ENCODE data around the gene PIM3.

The PIM3 gene

DNA sequence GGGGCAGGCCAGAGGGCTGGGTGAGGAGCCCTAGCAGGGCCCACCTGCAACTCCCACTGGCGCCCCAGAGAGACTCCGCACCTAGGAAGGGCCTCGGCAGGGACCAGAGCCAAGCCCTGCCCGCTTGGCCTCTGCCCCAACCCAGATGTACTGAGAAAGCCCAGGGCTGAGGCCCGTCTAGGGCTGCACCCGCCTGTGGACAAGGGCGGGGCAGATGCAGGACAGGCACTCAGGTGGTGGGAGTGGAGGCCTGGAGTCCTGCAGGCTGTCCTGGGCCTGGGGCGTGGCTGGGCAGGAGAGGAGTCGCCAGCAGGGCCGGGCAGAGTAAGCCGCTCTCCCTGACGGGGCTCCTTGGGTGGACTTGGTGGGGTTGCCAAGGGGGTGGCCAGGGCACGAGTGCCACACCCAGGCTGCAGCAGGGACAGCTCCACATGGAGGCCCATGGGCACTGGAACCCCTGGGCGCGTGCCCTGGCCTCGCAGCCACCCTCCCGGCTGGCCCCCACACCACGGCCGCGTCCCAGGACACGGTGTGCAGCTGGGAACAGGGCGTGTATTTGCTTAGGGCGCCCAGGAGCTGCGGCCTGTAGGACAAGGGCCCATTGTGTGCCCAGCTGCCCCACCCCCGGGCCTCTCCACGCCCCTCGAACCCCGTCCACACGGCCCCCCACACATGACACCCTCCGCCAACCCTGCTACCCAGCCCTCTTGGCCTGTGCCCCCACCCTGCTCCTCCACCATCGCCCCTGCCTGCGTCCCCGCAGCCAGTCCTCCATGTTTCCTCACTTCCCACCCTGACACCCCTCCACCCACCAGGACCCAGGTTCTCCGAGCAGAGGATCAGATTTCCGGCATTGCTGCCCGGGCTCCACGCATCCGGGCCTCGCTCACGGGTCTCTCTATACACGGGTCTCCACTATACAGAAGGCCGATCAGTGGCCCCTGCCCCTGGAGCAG, 11.3 kb upstream of the PIM3 start:
- no peak for DNase-seq
- no peak overlapping the region for H3K9ac ChIP-seq (ENCODE audit: low read length)

DNA sequence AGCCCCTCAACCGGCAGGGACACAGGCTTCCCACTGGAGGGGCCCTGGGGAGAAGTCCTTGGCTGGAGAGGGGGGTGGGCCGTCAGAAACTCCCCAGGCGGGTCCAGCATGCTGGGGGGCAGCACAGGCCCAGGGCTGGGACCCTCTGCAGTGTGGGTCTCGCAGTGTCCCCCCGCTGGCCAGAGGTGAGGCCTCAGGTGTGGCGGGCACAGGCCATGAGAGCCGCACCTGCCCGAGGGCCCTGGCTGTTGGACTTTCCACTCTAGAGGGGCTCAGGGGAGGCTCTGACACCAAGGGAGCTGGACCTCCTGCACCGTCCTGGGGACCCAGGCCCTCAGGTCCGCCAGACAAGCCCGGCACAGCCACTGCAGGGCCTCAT, 10.7 kb upstream of the PIM3 start:
- Histone ChIP-seq H3K9ac (ENCODE audit: low read length) (no peak overlapping the region), H3K27ac (ENCODE audit: low read length) (no peak overlapping the region), H3K4me2 (ENCODE audit: low read depth, low read length) (no peak overlapping the region)

More for the DNA sequence above, 11.3 kb upstream of the PIM3 start:
- Histone ChIP-seq H3K4me3 (ENCODE audit: low read length) (no peak overlapping the region), H3K79me2 (ENCODE audit: low read length) (no peaks in the 10 kb centered on the region), H2AFZ (ENCODE audit: low read length) (no peak overlapping the region), H3K9me3 (replicated peaks; ENCODE audit: insufficient read depth, low read length) (no peaks in the 10 kb centered on the region), H3K4me2 (ENCODE audit: low read depth, low read length) (no peak overlapping the region), H3K9me2 (replicated peaks; ENCODE audit: insufficient read depth, low read length) (no peaks in the 10 kb centered on the region), H4K20me1 (ENCODE audit: insufficient read depth, low read length) (no peaks in the 10 kb centered on the region), H3K36me3 (replicated peaks; ENCODE audit: insufficient read depth, low read length) (no peaks in the 10 kb centered on the region), H3F3A (ENCODE audit: insufficient read depth, low read length) (no peaks in the 10 kb centered on the region), H3K27me3 (replicated peaks; ENCODE audit: insufficient read depth, low read length) (peaks cover 34% of the 10 kb centered on the region), H3K4me1 (ENCODE audit: low read length) (no peaks in the 10 kb centered on the region), H3K27ac (ENCODE audit: low read length) (no peak overlapping the region)
- no peak for TF ChIP-seq CTCF (IDR thresholded peaks at IDR 0.05; ENCODE audit: low read length)
- TF ChIP-seq EZH2phosphoT487 (IDR thresholded peaks at IDR 0.05; ENCODE audit: low read length): no peak
- TF ChIP-seq EZH2 (optimal IDR thresholded peaks at IDR 0.05; ENCODE audit: low read depth, low read length): no peak

GRCh38 chr22:49950396-49950994, 10.1 kb upstream of the PIM3 start:
- H3F3A ChIP-seq (ENCODE audit: insufficient read depth, low read length): no peaks in the 10 kb centered on the region
- no peak overlapping the region for H2AFZ ChIP-seq (ENCODE audit: low read length)
- H3K4me3 ChIP-seq (ENCODE audit: low read length): no peak overlapping the region
- peaks cover 34% of the 10 kb centered on the region for H3K27me3 ChIP-seq (replicated peaks; ENCODE audit: insufficient read depth, low read length)
- H3K4me1 ChIP-seq (ENCODE audit: low read length): no peaks in the 10 kb centered on the region
- H3K79me2 ChIP-seq (ENCODE audit: low read length): no peaks in the 10 kb centered on the region
- no peaks in the 10 kb centered on the region for H3K9me3 ChIP-seq (replicated peaks; ENCODE audit: insufficient read depth, low read length)
- no peak overlapping the region for H3K4me2 ChIP-seq (ENCODE audit: low read depth, low read length)
- DNase-seq: peak; percentile 4
- no peak overlapping the region for H3K27ac ChIP-seq (ENCODE audit: low read length)
- no peaks in the 10 kb centered on the region for H4K20me1 ChIP-seq (ENCODE audit: insufficient read depth, low read length)
- H3K36me3 ChIP-seq (replicated peaks; ENCODE audit: insufficient read depth, low read length): no peaks in the 10 kb centered on the region
- TF ChIP-seq CTCF (IDR thresholded peaks at IDR 0.05; ENCODE audit: low read length) (no peak), EZH2 (optimal IDR thresholded peaks at IDR 0.05; ENCODE audit: low read depth, low read length) (no peak), EZH2phosphoT487 (IDR thresholded peaks at IDR 0.05; ENCODE audit: low read length) (no peak)
- no peak overlapping the region for H3K9ac ChIP-seq (ENCODE audit: low read length)
- no peaks in the 10 kb centered on the region for H3K9me2 ChIP-seq (replicated peaks; ENCODE audit: insufficient read depth, low read length)

More for the DNA sequence above, 10.7 kb upstream of the PIM3 start:
- TF ChIP-seq EZH2 (optimal IDR thresholded peaks at IDR 0.05; ENCODE audit: low read depth, low read length) (no peak), CTCF (IDR thresholded peaks at IDR 0.05; ENCODE audit: low read length) (no peak), EZH2phosphoT487 (IDR thresholded peaks at IDR 0.05; ENCODE audit: low read length) (no peak)
- H3F3A ChIP-seq (ENCODE audit: insufficient read depth, low read length): no peaks in the 10 kb centered on the region
- H3K9me3 ChIP-seq (replicated peaks; ENCODE audit: insufficient read depth, low read length): no peaks in the 10 kb centered on the region
- no peak overlapping the region for H3K4me3 ChIP-seq (ENCODE audit: low read length)
- H4K20me1 ChIP-seq (ENCODE audit: insufficient read depth, low read length): no peaks in the 10 kb centered on the region
- H3K27me3 ChIP-seq (replicated peaks; ENCODE audit: insufficient read depth, low read length): peaks cover 34% of the 10 kb centered on the region
- no peaks in the 10 kb centered on the region for H3K79me2 ChIP-seq (ENCODE audit: low read length)
- H2AFZ ChIP-seq (ENCODE audit: low read length): no peak overlapping the region
- H3K9me2 ChIP-seq (replicated peaks; ENCODE audit: insufficient read depth, low read length): no peaks in the 10 kb centered on the region
- no peaks in the 10 kb centered on the region for H3K4me1 ChIP-seq (ENCODE audit: low read length)
- DNase-seq: no peak
- no peaks in the 10 kb centered on the region for H3K36me3 ChIP-seq (replicated peaks; ENCODE audit: insufficient read depth, low read length)

Data from MM.1S (cell line).